ENCODE results near the gene BCORL1. TPM values are rescaled to one million over a fixed set of nuclear protein-coding genes. Genes with fewer than 3 reads are reported as not detected.

Gene BCORL1
- total RNA-seq (10 to 100 TPM in 1 of 2 donors, 1 to 10 TPM in 1; 8.0 to 10.8 TPM), total RNA-seq (4.3 to 6.6 reads per million in 2 donors)

- Mint-ChIP-seq H3K27me3 (no peaks in the 10 kb centered on the region), H3K27ac (no peak within 1 kb of the TSS), H3K4me3 (no peak within 1 kb of the TSS), H3K36me3 (ENCODE audit: low read depth) (no peaks in the 10 kb centered on the region), H3K4me1 (peaks cover 23% of the 10 kb centered on the region)
- DNase-seq, result peak; percentile 66 to 84 (median 77)
- H3K9me3 ChIP-seq (ENCODE audit: control insufficient read depth, low read length, poor library complexity, severe bottlenecking), result no peaks in the 10 kb centered on the region
- ATAC-seq, result peak; percentile 95
Measured at GRCh38 chrX:129982300-129983251, at the start of gene BCORL1. Gene BCORL1 (plus strand): TSS chrX:129982635. CDS start chrX:130005232, 22,597 bp downstream.

- Mint-ChIP-seq H3K4me1 (no peaks in the 10 kb centered on the region), H3K36me3 (ENCODE audit: low read depth) (peaks cover 2% of the 10 kb centered on the region), H3K27me3 (no peaks in the 10 kb centered on the region), H3K4me3 (peak overlapping the region; percentile 68), H3K27ac (no peak overlapping the region)
- H3K9me3 ChIP-seq (ENCODE audit: control insufficient read depth, low read length, poor library complexity, severe bottlenecking), result no peaks in the 10 kb centered on the region
- ATAC-seq, result no peak
- no peak for DNase-seq
Measured at GRCh38 chrX:129932821-129933321, 49.6 kb upstream of the BCORL1 start.

- peaks cover 6% of the 10 kb centered on the region for H3K4me1 Mint-ChIP-seq
- DNase-seq (no peak), ATAC-seq (no peak)
- H3K4me3 Mint-ChIP-seq, result peak overlapping the region; percentile 81
- H3K27me3 Mint-ChIP-seq, result no peaks in the 10 kb centered on the region
- H3K9me3 ChIP-seq (ENCODE audit: control insufficient read depth, low read length, poor library complexity, severe bottlenecking), result no peaks in the 10 kb centered on the region
- no peak overlapping the region for H3K27ac Mint-ChIP-seq
- H3K36me3 Mint-ChIP-seq (ENCODE audit: low read depth), result peaks cover 2% of the 10 kb centered on the region
Measured at GRCh38 chrX:129933700-129934099, 48.7 kb upstream of the BCORL1 start.

- Mint-ChIP-seq H3K36me3 (ENCODE audit: low read depth) (no peaks in the 10 kb centered on the region), H3K4me3 (no peak overlapping the region), H3K27me3 (no peaks in the 10 kb centered on the region), H3K27ac (no peak overlapping the region), H3K4me1 (peaks cover 6% of the 10 kb centered on the region)
- no peaks in the 10 kb centered on the region for H3K9me3 ChIP-seq (ENCODE audit: control insufficient read depth, low read length, poor library complexity, severe bottlenecking)
- DNase-seq (no peak), ATAC-seq (no peak)
Measured at GRCh38 chrX:129934461-129934860, 48.0 kb upstream of the BCORL1 start.

- Mint-ChIP-seq H3K27ac (no peak overlapping the region), H3K4me1 (peaks cover 6% of the 10 kb centered on the region)
- no peak for ATAC-seq
Measured at GRCh38 chrX:129934952-129935351, 47.5 kb upstream of the BCORL1 start.

GRCh38 chrX:129938081-129938480 is 44.4 kb upstream of the BCORL1 start:
- DNase-seq (no peak), ATAC-seq (no peak)
- H3K27me3 Mint-ChIP-seq, result no peaks in the 10 kb centered on the region
- no peak overlapping the region for H3K4me3 Mint-ChIP-seq
- H3K4me1 Mint-ChIP-seq, result peaks cover 6% of the 10 kb centered on the region
- H3K9me3 ChIP-seq (ENCODE audit: control insufficient read depth, low read length, poor library complexity, severe bottlenecking), result no peaks in the 10 kb centered on the region
- H3K27ac Mint-ChIP-seq, result peak overlapping the region; percentile 73
- H3K36me3 Mint-ChIP-seq (ENCODE audit: low read depth), result no peaks in the 10 kb centered on the region

More at GRCh38 chrX:129934952-129935351, 47.5 kb upstream of the BCORL1 start:
- Mint-ChIP-seq H3K4me3 (no peak overlapping the region), H3K36me3 (ENCODE audit: low read depth) (no peaks in the 10 kb centered on the region), H3K27me3 (no peaks in the 10 kb centered on the region)
- no peak for DNase-seq
- H3K9me3 ChIP-seq (ENCODE audit: control insufficient read depth, low read length, poor library complexity, severe bottlenecking), result no peaks in the 10 kb centered on the region

- no peak for ATAC-seq
- H3K27ac Mint-ChIP-seq, result no peak overlapping the region
- no peaks in the 10 kb centered on the region for H3K36me3 Mint-ChIP-seq (ENCODE audit: low read depth)
- H3K27me3 Mint-ChIP-seq, result no peaks in the 10 kb centered on the region
- no peaks in the 10 kb centered on the region for H3K9me3 ChIP-seq (ENCODE audit: control insufficient read depth, low read length, poor library complexity, severe bottlenecking)
- H3K4me3 Mint-ChIP-seq, result no peak overlapping the region
- DNase-seq, result no peak
- peaks cover 6% of the 10 kb centered on the region for H3K4me1 Mint-ChIP-seq
Measured at GRCh38 chrX:129939986-129940385, 42.4 kb upstream of the BCORL1 start.

GRCh38 chrX:129940721-129941120 is 41.7 kb upstream of the BCORL1 start:
- H3K4me3 Mint-ChIP-seq, result no peak overlapping the region
- no peak overlapping the region for H3K27ac Mint-ChIP-seq
- H3K36me3 Mint-ChIP-seq (ENCODE audit: low read depth), result no peaks in the 10 kb centered on the region
- DNase-seq, result no peak
- peaks cover 6% of the 10 kb centered on the region for H3K4me1 Mint-ChIP-seq
- no peaks in the 10 kb centered on the region for H3K27me3 Mint-ChIP-seq
- no peaks in the 10 kb centered on the region for H3K9me3 ChIP-seq (ENCODE audit: control insufficient read depth, low read length, poor library complexity, severe bottlenecking)
- no peak for ATAC-seq

- H3K9me3 ChIP-seq (ENCODE audit: control insufficient read depth, low read length, poor library complexity, severe bottlenecking), result no peaks in the 10 kb centered on the region
- ATAC-seq (no peak), DNase-seq (no peak)
- Mint-ChIP-seq H3K27ac (no peak overlapping the region), H3K4me1 (no peaks in the 10 kb centered on the region), H3K27me3 (no peaks in the 10 kb centered on the region), H3K36me3 (ENCODE audit: low read depth) (no peaks in the 10 kb centered on the region), H3K4me3 (no peak overlapping the region)
Measured at GRCh38 chrX:129945131-129945530, 37.3 kb upstream of the BCORL1 start.

GRCh38 chrX:129953334-129953648 is 29.1 kb upstream of the BCORL1 start:
- no peak overlapping the region for H3K27ac Mint-ChIP-seq
- no peak for ATAC-seq
- peak overlapping the region; percentile 50 for H3K4me3 Mint-ChIP-seq

GRCh38 chrX:129953881-129954280 is 28.6 kb upstream of the BCORL1 start:
- peak overlapping the region; percentile 50 for H3K4me3 Mint-ChIP-seq
- no peaks in the 10 kb centered on the region for H3K27me3 Mint-ChIP-seq
- H3K4me1 Mint-ChIP-seq, result peaks cover 10% of the 10 kb centered on the region
- no peaks in the 10 kb centered on the region for H3K9me3 ChIP-seq (ENCODE audit: control insufficient read depth, low read length, poor library complexity, severe bottlenecking)
- H3K27ac Mint-ChIP-seq, result no peak overlapping the region
- H3K36me3 Mint-ChIP-seq (ENCODE audit: low read depth), result peaks cover 2% of the 10 kb centered on the region
- ATAC-seq, result no peak
- no peak for DNase-seq

More at GRCh38 chrX:129953334-129953648, 29.1 kb upstream of the BCORL1 start:
- no peaks in the 10 kb centered on the region for H3K27me3 Mint-ChIP-seq
- peaks cover 10% of the 10 kb centered on the region for H3K4me1 Mint-ChIP-seq
- DNase-seq, result peak in 1 of 3 donors; percentile 11
- peaks cover 2% of the 10 kb centered on the region for H3K36me3 Mint-ChIP-seq (ENCODE audit: low read depth)
- no peaks in the 10 kb centered on the region for H3K9me3 ChIP-seq (ENCODE audit: control insufficient read depth, low read length, poor library complexity, severe bottlenecking)

GRCh38 chrX:129954804-129955203 is 27.6 kb upstream of the BCORL1 start:
- H3K36me3 Mint-ChIP-seq (ENCODE audit: low read depth), result peaks cover 2% of the 10 kb centered on the region
- ATAC-seq, result no peak
- no peak overlapping the region for H3K27ac Mint-ChIP-seq
- H3K4me1 Mint-ChIP-seq, result peaks cover 10% of the 10 kb centered on the region
- H3K9me3 ChIP-seq (ENCODE audit: control insufficient read depth, low read length, poor library complexity, severe bottlenecking), result no peaks in the 10 kb centered on the region
- DNase-seq, result no peak
- H3K4me3 Mint-ChIP-seq, result no peak overlapping the region
- no peaks in the 10 kb centered on the region for H3K27me3 Mint-ChIP-seq

- Mint-ChIP-seq H3K4me3 (no peak overlapping the region), H3K27ac (peak overlapping the region; percentile 62), H3K36me3 (ENCODE audit: low read depth) (peaks cover 2% of the 10 kb centered on the region), H3K27me3 (no peaks in the 10 kb centered on the region), H3K4me1 (peaks cover 12% of the 10 kb centered on the region)
- DNase-seq (no peak), ATAC-seq (no peak)
- no peaks in the 10 kb centered on the region for H3K9me3 ChIP-seq (ENCODE audit: control insufficient read depth, low read length, poor library complexity, severe bottlenecking)
Measured at GRCh38 chrX:129955682-129956081, 26.8 kb upstream of the BCORL1 start.

Data from T-helper 17 cell (primary cell).